Loucy (cell line): ENCODE measurements around the gene ADARB1.

Experiments
- EZH2phosphoT487 ChIP-seq: fragments of 200-600 bp; IDR thresholded peaks from 2 replicates; pipeline ENCODE4 v1.6.1; 2018; ENCODE audit warnings: antibody characterized with exemption, mild to moderate bottlenecking, moderate library complexity, borderline replicate concordance
- TF ChIP-seq, protein P1 (sequence below): fragments of 200-600 bp; sonication (generic); conservative IDR thresholded peaks from 2 replicates; pipeline ENCODE4 v1.5.1; 2014; ENCODE audit warnings: mild to moderate bottlenecking, antibody characterized with exemption, low read length

DNA sequence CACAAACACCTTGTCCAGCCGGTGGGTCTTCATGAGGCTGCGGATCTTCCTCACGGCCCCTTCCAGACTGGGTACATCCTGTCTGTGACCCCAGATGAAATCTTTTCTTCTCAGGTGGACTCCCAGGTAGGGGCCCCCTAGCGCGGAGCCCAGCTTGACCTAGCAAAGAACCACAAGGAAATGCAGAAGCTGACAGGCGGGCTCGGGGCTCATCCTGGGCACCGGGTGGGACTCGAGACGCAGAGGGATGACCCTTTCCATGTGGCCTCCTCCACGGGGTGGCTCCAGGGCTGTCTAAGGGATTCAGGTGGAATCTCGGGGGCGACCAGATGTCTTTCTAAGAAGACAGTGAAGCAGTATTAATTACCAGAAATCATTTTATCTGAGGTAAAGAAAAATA, 195.5 kb downstream of the ADARB1 start:
- TF ChIP-seq EZH2phosphoT487 = no peak
- TF ChIP-seq, protein P1, sequence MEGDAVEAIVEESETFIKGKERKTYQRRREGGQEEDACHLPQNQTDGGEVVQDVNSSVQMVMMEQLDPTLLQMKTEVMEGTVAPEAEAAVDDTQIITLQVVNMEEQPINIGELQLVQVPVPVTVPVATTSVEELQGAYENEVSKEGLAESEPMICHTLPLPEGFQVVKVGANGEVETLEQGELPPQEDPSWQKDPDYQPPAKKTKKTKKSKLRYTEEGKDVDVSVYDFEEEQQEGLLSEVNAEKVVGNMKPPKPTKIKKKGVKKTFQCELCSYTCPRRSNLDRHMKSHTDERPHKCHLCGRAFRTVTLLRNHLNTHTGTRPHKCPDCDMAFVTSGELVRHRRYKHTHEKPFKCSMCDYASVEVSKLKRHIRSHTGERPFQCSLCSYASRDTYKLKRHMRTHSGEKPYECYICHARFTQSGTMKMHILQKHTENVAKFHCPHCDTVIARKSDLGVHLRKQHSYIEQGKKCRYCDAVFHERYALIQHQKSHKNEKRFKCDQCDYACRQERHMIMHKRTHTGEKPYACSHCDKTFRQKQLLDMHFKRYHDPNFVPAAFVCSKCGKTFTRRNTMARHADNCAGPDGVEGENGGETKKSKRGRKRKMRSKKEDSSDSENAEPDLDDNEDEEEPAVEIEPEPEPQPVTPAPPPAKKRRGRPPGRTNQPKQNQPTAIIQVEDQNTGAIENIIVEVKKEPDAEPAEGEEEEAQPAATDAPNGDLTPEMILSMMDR = no peak
